Heart left ventricle (tissue), 16 donors: ENCODE data around the gene MUC6. TPM values are rescaled to one million over a fixed set of nuclear protein-coding genes. Genes with fewer than 3 reads are reported as not detected.

Experiments used
- ATAC-seq, 4 donors: fragments of 200-7000 bp; cut with Tn5 transposase; one replicate each; pipeline ENCODE4 v1.9.1; 2020 to 2022; ENCODE audit warnings: moderate library complexity in 4 of 4, mild to moderate bottlenecking in 3 of 4, moderate number of reproducible peaks in 1 of 4
- DNase-seq, 5 donors: peaks; one replicate each; pipeline ENCODE4 v3.0.0-alpha.2; 2020
- H3K27ac ChIP-seq, 12 donors: fragments of 200-600 bp; sonication (generic) in 4 of 12; one replicate each; pipeline versions ENCODE4 v1.5.0 to v1.8.0; 2016 to 2022; ENCODE audit warnings: mild to moderate bottlenecking in 2 of 12
- H3K27me3 ChIP-seq, 9 donors: fragments of 200-600 bp; sonication (generic) in 2 of 9; one replicate each; pipeline versions ENCODE4 v1.5.1 to v1.8.0; 2016 to 2022; ENCODE audit warnings: mild to moderate bottlenecking in 3 of 9
- H3K36me3 ChIP-seq, 9 donors: fragments of 200-600 bp; sonication (generic) in 2 of 9; one replicate each; pipeline versions ENCODE4 v1.5.0 to v1.8.0; 2018 to 2022; ENCODE audit warnings: mild to moderate bottlenecking in 2 of 9
- H3K4me1 ChIP-seq, 12 donors: fragments of 200-600 bp; sonication (generic) in 4 of 12; one replicate each; pipeline versions ENCODE4 v1.5.0 to v1.8.0; 2016 to 2022; ENCODE audit warnings: mild to moderate bottlenecking in 3 of 12
- H3K4me3 ChIP-seq, 12 donors: fragments of 200-600 bp; sonication (generic) in 4 of 12; one replicate each; pipeline versions ENCODE4 v1.5.0 to v1.8.0; 2017 to 2022; ENCODE audit warnings: mild to moderate bottlenecking in 9 of 12, moderate library complexity in 4 of 12
- H3K9me3 ChIP-seq, 12 donors: fragments of 200-600 bp; sonication (generic) in 4 of 12; one replicate each; pipeline versions ENCODE4 v1.5.0 to v1.8.0; 2016 to 2022; ENCODE audit warnings: mild to moderate bottlenecking in 1 of 12
- POLR2A ChIP-seq, 2 donors: fragments of 450-650 bp; IDR thresholded peaks; one replicate each; pipeline ENCODE4 v1.6.1; 2017; ENCODE audit warnings: antibody characterized with exemption in 2 of 2, mild to moderate bottlenecking in 2 of 2, moderate library complexity in 2 of 2
- WGBS, 4 donors: extraction: QIAGEN DNeasy Blood & Tissue Kit in 2 of 4; methylation state at CpG; one replicate each; pipeline versions ENCODE4 v1.1.5 to v1.1.7; 2013 to 2018; 5-methylcytosine and 5-hydroxymethylcytosine counted together
- intact Hi-C, 10 donors: fragments of 100-400 bp; cut with DNase I; formaldehyde crosslinking; loops; one replicate each; pipeline versions ENCODE4 v1.11.1 to v1.14.2; 2022
- polyA plus RNA-seq, 2 donors: library from polyadenylated mRNA; stranded (reverse); fragments of 200-250 nt; gene quantifications; one replicate each; pipeline ENCODE4 v1.2.3, GENCODE V29; 2013
- total RNA-seq, 9 donors: library from RNA; depleted of rRNA in 2 of 9; stranded (reverse); fragments of >200 nt in 2 of 9; fragmentation: NEBNext Ultra II Directional in 3 of 9; extraction: Animal tissue kit (Norgen Biotek cat#: 25700) in 3 of 9; gene quantifications; one replicate each; pipeline versions ENCODE4 v1.1.0 to v1.2.4, GENCODE V29; 2016 to 2023
- TF ChIP-seq, protein P1 (sequence below), 12 donors: fragments of 200-600 bp; sonication (generic) in 4 of 12; IDR thresholded peaks; one replicate each; pipeline versions ENCODE4 v1.5.0 to v1.8.0; 2018 to 2022; ENCODE audit warnings: antibody characterized with exemption in 12 of 12, mild to moderate bottlenecking in 5 of 12
- donor health status: ischemic (EF 13 %, LVEDD 7.1; RV severe dilation, severe dysfunction).
- donor health status: healthy with polysubstance abuse.
- donor health status: DM: no; HTN: yes; CAD: no.
- donor health status: DM: no; HTN: no; CAD: no.
- donor health status: ischemic (EF 25% LVEDD 6.9; RV normal size, moderate dysfunction).
- donor health status: ischemic (EF 25% LVEDD 5.7; RV mildly dilated, moderate dysfunction).
- donor health status: healthy.
- donor health status: DM: yes; HTN: yes; CAD: no.
- donor health status: ischemic (EF 35%, LVEDD 5.7; RV mildly dilated, moderate dysfunction).
- donor health status: nonischemic (EF 11% LVEDD 7.7; RV severe dilation, severe dysfunction).
- donor health status: DM: yes; HTN: yes; CAD: no.
- donor health status: PGD.
- donor health status: ischemic (EF 29% LVEDD 5.4; RV normal size, mild dysfunction).
- donor health status: nonischemic (EF 23%, LVEDD 6.1; RV moderate dilation, normal function).

The MUC6 gene
- total and polyA plus RNA-seq, 11 donors = 0.04 to 0.06 TPM; not detected in 9

DNA sequence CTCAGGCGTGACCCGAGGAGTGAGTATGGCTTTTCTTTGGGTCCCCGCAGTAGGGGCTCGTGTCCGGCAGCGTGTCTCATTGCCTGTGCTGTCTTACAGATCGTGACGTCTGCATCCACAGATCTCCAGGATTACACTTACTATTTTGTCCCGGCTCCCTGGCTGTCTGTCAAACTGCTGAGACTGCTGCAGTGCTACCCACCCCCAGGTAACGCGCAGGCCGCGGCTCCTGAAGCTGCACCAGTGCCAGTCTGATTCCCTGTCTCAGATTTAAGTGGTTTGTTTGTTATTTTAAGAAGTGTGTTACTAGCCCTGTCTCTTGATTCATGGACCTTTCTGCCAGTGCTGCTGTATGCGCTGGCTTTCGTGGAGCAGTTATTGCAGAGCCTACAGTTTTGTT is 52.0 kb downstream of the MUC6 start:
- ATAC-seq (no peak), DNase-seq (no peak)
- no peaks in the 10 kb centered on the region for H3K27me3 ChIP-seq
- H3K9me3 ChIP-seq = no peaks in the 10 kb centered on the region
- TF ChIP-seq, protein P1, sequence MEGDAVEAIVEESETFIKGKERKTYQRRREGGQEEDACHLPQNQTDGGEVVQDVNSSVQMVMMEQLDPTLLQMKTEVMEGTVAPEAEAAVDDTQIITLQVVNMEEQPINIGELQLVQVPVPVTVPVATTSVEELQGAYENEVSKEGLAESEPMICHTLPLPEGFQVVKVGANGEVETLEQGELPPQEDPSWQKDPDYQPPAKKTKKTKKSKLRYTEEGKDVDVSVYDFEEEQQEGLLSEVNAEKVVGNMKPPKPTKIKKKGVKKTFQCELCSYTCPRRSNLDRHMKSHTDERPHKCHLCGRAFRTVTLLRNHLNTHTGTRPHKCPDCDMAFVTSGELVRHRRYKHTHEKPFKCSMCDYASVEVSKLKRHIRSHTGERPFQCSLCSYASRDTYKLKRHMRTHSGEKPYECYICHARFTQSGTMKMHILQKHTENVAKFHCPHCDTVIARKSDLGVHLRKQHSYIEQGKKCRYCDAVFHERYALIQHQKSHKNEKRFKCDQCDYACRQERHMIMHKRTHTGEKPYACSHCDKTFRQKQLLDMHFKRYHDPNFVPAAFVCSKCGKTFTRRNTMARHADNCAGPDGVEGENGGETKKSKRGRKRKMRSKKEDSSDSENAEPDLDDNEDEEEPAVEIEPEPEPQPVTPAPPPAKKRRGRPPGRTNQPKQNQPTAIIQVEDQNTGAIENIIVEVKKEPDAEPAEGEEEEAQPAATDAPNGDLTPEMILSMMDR (IDR thresholded peaks at IDR 0.05) = no peak
- TF ChIP-seq POLR2A (IDR thresholded peaks at IDR 0.05) = no peak
- peaks cover 0 to 8% (median 0%) of the 10 kb centered on the region in 12 donors for H3K4me1 ChIP-seq
- intact Hi-C loops = no loop called here
- whole genome bisulfite sequencing, 4 donors = 86 to 97% (median 94%) methylated on average over 15 of the region's 15 CpGs
- peaks cover 0 to 89% (median 82%) of the 10 kb centered on the region in 9 donors for H3K36me3 ChIP-seq
- no peak overlapping the region for H3K4me3 ChIP-seq
- no peak overlapping the region for H3K27ac ChIP-seq

- TF ChIP-seq, protein P1 (IDR thresholded peaks at IDR 0.05) = no peak
- no peak for TF ChIP-seq POLR2A (IDR thresholded peaks at IDR 0.05)
- 93 to 95% (median 94%) methylated on average over 14 of the region's 14 CpGs for WGBS, 4 donors
- H3K27me3 ChIP-seq = no peaks in the 10 kb centered on the region
- ATAC-seq (no peak), DNase-seq (no peak)
- no peaks in the 10 kb centered on the region for H3K9me3 ChIP-seq
- peaks cover 0 to 12% (median 0%) of the 10 kb centered on the region in 12 donors for H3K4me1 ChIP-seq
- H3K36me3 ChIP-seq = peaks cover 0 to 89% (median 72%) of the 10 kb centered on the region in 9 donors
- no peak overlapping the region for H3K4me3 ChIP-seq
- intact Hi-C loops = no loop called here
- H3K27ac ChIP-seq = no peak overlapping the region
Observed at GRCh38 chr11:981764-982163, 54.8 kb downstream of the MUC6 start.

- Histone ChIP-seq H3K4me3 (no peak overlapping the region), H3K9me3 (no peaks in the 10 kb centered on the region), H3K27ac (no peak overlapping the region), H3K27me3 (no peaks in the 10 kb centered on the region), H3K36me3 (peaks cover 0 to 88% (median 70%) of the 10 kb centered on the region in 9 donors), H3K4me1 (peaks cover 0 to 7% (median 0%) of the 10 kb centered on the region in 12 donors)
- intact Hi-C loops = no loop called here
- peak in 1 of 4 donors; percentile 22 for ATAC-seq
- TF ChIP-seq, protein P1 (IDR thresholded peaks at IDR 0.05) = peak in 2 of 12 donors; percentile 6 to 10
- no peak for TF ChIP-seq POLR2A (IDR thresholded peaks at IDR 0.05)
- DNase-seq = no peak
- 84 to 93% (median 90%) methylated on average over 14 to 26 of the region's 26 CpGs for WGBS, 4 donors
Observed at GRCh38 chr11:980438-981357, 55.8 kb downstream of the MUC6 start.

DNA sequence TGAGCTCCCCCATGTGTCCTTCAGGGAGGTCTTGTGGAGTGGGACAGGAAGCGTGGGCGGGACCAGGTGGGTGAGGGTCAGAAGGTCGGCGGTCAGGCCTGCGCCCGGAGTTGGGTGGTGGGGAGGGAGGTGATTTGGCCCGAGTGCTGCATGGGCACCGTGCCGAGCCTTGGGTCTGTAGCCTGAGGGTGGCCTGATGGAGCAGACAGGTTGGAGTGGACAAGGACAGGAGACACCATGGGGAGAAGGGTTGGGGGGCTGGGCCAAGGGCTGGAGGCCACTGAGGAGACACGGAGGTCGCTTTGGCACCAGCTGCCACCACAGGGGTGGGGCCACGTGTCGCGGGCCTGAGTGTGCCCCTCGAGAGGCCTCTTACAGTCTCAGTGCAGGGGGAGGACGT is 57.7 kb downstream of the MUC6 start:
- no peak for DNase-seq
- peaks cover 0 to 7% (median 0%) of the 10 kb centered on the region in 12 donors for H3K4me1 ChIP-seq
- 73 to 81% (median 77%) methylated on average over 16 of the region's 16 CpGs for WGBS, 4 donors
- H3K9me3 ChIP-seq = no peaks in the 10 kb centered on the region
- ATAC-seq = peak in 2 of 4 donors; percentile 5 to 12
- no peak overlapping the region for H3K27ac ChIP-seq
- intact Hi-C loops = no loop called here
- H3K27me3 ChIP-seq = no peaks in the 10 kb centered on the region
- no peak overlapping the region for H3K4me3 ChIP-seq
- TF ChIP-seq, protein P1 (IDR thresholded peaks at IDR 0.05) = no peak
- TF ChIP-seq POLR2A (IDR thresholded peaks at IDR 0.05) = no peak
- peaks cover 0 to 83% (median 66%) of the 10 kb centered on the region in 9 donors for H3K36me3 ChIP-seq
